ENCODE results near the gene SRP68. TPM values are rescaled to one million over a fixed set of nuclear protein-coding genes. Genes with fewer than 3 reads are reported as not detected.
A peak's percentile ranks its signal among the peaks of the same experiment; 100 is the strongest.

The SRP68 gene
- total and polyA plus RNA-seq, 2 of the 8 experiments (the other 6 are each of a cell fraction or from before 2014, with no cell fraction given) = 57.7 to 83.5 TPM

DNA sequence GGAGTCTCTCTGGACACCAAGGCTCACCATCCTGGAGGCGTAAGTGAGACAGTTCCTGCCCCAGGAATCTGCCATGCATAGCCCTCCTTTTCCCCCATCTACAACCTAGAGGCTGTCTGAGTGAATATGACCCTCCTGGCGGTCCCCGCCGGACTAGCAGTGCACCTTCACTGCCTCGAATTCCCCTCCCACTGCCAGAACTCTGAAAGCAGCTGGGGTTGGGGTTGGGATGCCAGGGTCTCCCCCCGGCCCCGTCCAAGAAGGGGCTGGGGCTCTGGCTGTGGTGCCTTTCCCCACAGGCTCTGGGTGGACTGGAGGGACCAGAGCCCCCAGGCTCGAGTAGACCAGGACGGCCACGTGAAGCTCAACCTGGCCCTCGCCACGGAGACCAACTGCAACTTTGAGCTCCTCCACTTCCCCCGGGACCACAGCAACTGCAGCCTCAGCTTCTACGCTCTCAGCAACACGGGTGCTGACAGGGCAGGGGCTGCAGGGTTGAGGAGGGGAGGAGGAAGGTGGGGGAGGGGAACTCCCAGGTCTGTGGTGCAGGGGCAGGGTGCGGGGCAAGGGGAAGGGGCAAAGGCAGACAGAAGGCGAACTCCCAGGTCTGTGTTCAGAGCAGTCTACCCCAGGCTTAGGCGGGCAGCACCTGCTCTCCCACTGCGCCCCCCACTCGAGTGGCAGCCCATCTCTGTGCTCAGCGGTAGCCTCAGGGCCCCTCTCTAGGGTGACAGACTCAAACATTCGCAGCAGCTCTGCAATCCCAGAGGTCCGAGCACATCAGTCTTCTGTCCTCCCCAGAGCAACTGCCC is 7.8 kb upstream of the SRP68 start (continued):
- peak; percentile 43 to 54 for TF ChIP-seq POLR2A (IDR thresholded peaks at IDR 0.05; ENCODE audit: control extremely low read depth in 1 of 2, low read depth in 2 of 2, low read length in 2 of 2)
- TF ChIP-seq, protein P1, sequence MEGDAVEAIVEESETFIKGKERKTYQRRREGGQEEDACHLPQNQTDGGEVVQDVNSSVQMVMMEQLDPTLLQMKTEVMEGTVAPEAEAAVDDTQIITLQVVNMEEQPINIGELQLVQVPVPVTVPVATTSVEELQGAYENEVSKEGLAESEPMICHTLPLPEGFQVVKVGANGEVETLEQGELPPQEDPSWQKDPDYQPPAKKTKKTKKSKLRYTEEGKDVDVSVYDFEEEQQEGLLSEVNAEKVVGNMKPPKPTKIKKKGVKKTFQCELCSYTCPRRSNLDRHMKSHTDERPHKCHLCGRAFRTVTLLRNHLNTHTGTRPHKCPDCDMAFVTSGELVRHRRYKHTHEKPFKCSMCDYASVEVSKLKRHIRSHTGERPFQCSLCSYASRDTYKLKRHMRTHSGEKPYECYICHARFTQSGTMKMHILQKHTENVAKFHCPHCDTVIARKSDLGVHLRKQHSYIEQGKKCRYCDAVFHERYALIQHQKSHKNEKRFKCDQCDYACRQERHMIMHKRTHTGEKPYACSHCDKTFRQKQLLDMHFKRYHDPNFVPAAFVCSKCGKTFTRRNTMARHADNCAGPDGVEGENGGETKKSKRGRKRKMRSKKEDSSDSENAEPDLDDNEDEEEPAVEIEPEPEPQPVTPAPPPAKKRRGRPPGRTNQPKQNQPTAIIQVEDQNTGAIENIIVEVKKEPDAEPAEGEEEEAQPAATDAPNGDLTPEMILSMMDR (IDR thresholded peaks at IDR 0.05; ENCODE audit: control extremely low read depth in 1 of 3, insufficient read depth in 1 of 3, low read depth in 1 of 3, low read length in 3 of 3) = peak in 2 of 3 experiments; percentile 9 to 34; a peak in 2 of 4 replicates
- TF ChIP-seq KDM4A (IDR thresholded peaks at IDR 0.05; ENCODE audit: low read depth, low read length, severe bottlenecking) = no peak
- no peak for TF ChIP-seq EGR1 (IDR thresholded peaks at IDR 0.05; ENCODE audit: borderline replicate concordance, low read depth, low read length)
- TF ChIP-seq CHD2 (IDR thresholded peaks at IDR 0.05; ENCODE audit: low read length) = no peak

Data from H1 (cell line).